ENCODE results near the gene FCN2.

The FCN2 gene

GRCh38 chr9:134925011-134925511 is 44.5 kb downstream of the FCN2 start:
- TF ChIP-seq EZH2phosphoT487 (IDR thresholded peaks at IDR 0.05; ENCODE audit: low read length) (no peak), EZH2 (optimal IDR thresholded peaks at IDR 0.05; ENCODE audit: low read depth, low read length) (no peak), CTCF (IDR thresholded peaks at IDR 0.05; ENCODE audit: low read length) (no peak)
- H4K20me1 ChIP-seq (ENCODE audit: insufficient read depth, low read length) = no peaks in the 10 kb centered on the region

GRCh38 chr9:134928436-134929192 is 48.0 kb downstream of the FCN2 start:
- Histone ChIP-seq H3K27ac (ENCODE audit: low read length) (no peak overlapping the region), H3K9ac (ENCODE audit: low read length) (no peak overlapping the region), H3K79me2 (ENCODE audit: low read length) (no peaks in the 10 kb centered on the region), H3K4me1 (ENCODE audit: low read length) (no peaks in the 10 kb centered on the region), H3K9me3 (replicated peaks; ENCODE audit: insufficient read depth, low read length) (no peaks in the 10 kb centered on the region), H3K36me3 (replicated peaks; ENCODE audit: insufficient read depth, low read length) (no peaks in the 10 kb centered on the region), H3K27me3 (replicated peaks; ENCODE audit: insufficient read depth, low read length) (peaks cover 75% of the 10 kb centered on the region), H3F3A (ENCODE audit: insufficient read depth, low read length) (no peaks in the 10 kb centered on the region), H3K4me2 (ENCODE audit: low read depth, low read length) (no peak overlapping the region), H4K20me1 (ENCODE audit: insufficient read depth, low read length) (no peaks in the 10 kb centered on the region), H3K9me2 (replicated peaks; ENCODE audit: insufficient read depth, low read length) (no peaks in the 10 kb centered on the region), H2AFZ (ENCODE audit: low read length) (no peak overlapping the region), H3K4me3 (ENCODE audit: low read length) (no peak overlapping the region)
- TF ChIP-seq EZH2 (optimal IDR thresholded peaks at IDR 0.05; ENCODE audit: low read depth, low read length) = no peak
- no peak for TF ChIP-seq CTCF (IDR thresholded peaks at IDR 0.05; ENCODE audit: low read length)
- no peak for TF ChIP-seq EZH2phosphoT487 (IDR thresholded peaks at IDR 0.05; ENCODE audit: low read length)
- DNase-seq = no peak

More at GRCh38 chr9:134925011-134925511, 44.5 kb downstream of the FCN2 start:
- Histone ChIP-seq H3K9ac (ENCODE audit: low read length) (no peak overlapping the region), H3K9me3 (replicated peaks; ENCODE audit: insufficient read depth, low read length) (no peaks in the 10 kb centered on the region), H3F3A (ENCODE audit: insufficient read depth, low read length) (no peaks in the 10 kb centered on the region), H3K79me2 (ENCODE audit: low read length) (no peaks in the 10 kb centered on the region), H3K27me3 (replicated peaks; ENCODE audit: insufficient read depth, low read length) (peaks cover 72% of the 10 kb centered on the region), H3K9me2 (replicated peaks; ENCODE audit: insufficient read depth, low read length) (no peaks in the 10 kb centered on the region), H3K4me2 (ENCODE audit: low read depth, low read length) (no peak overlapping the region), H3K4me1 (ENCODE audit: low read length) (no peaks in the 10 kb centered on the region), H3K36me3 (replicated peaks; ENCODE audit: insufficient read depth, low read length) (no peaks in the 10 kb centered on the region), H3K4me3 (ENCODE audit: low read length) (no peak overlapping the region), H2AFZ (ENCODE audit: low read length) (no peak overlapping the region), H3K27ac (ENCODE audit: low read length) (no peak overlapping the region)
- DNase-seq = no peak

- Histone ChIP-seq H3K4me2 (ENCODE audit: low read depth, low read length) (no peak overlapping the region), H2AFZ (ENCODE audit: low read length) (no peak overlapping the region), H3K9me2 (replicated peaks; ENCODE audit: insufficient read depth, low read length) (no peaks in the 10 kb centered on the region), H3K27me3 (replicated peaks; ENCODE audit: insufficient read depth, low read length) (peaks cover 76% of the 10 kb centered on the region), H3F3A (ENCODE audit: insufficient read depth, low read length) (no peaks in the 10 kb centered on the region), H3K9ac (ENCODE audit: low read length) (no peak overlapping the region), H3K4me3 (ENCODE audit: low read length) (no peak overlapping the region), H3K9me3 (replicated peaks; ENCODE audit: insufficient read depth, low read length) (no peaks in the 10 kb centered on the region), H4K20me1 (ENCODE audit: insufficient read depth, low read length) (no peaks in the 10 kb centered on the region), H3K27ac (ENCODE audit: low read length) (no peak overlapping the region), H3K79me2 (ENCODE audit: low read length) (no peaks in the 10 kb centered on the region), H3K4me1 (ENCODE audit: low read length) (no peaks in the 10 kb centered on the region), H3K36me3 (replicated peaks; ENCODE audit: insufficient read depth, low read length) (no peaks in the 10 kb centered on the region)
- TF ChIP-seq EZH2phosphoT487 (IDR thresholded peaks at IDR 0.05; ENCODE audit: low read length) (no peak), EZH2 (optimal IDR thresholded peaks at IDR 0.05; ENCODE audit: low read depth, low read length) (no peak), CTCF (IDR thresholded peaks at IDR 0.05; ENCODE audit: low read length) (no peak)
- no peak for DNase-seq
Observed at GRCh38 chr9:134929193-134930158, 48.9 kb downstream of the FCN2 start.

Measured in MM.1S (cell line).